WERI-Rb-1 (cell line): ENCODE measurements around the gene ZFP69.

ENCODE experiments used
- DNase-seq: peaks from one replicate; pipeline ENCODE4 v3.0.0-alpha.2; 2020
- H3K27ac ChIP-seq: fragments of 250-450 bp; sonication (Bioruptor Pico); 2 replicates; pipeline ENCODE4 v1.5.1; 2020; ENCODE audit warnings: mild to moderate bottlenecking, moderate library complexity
- H3K27me3 ChIP-seq: fragments of 250-450 bp; sonication (Bioruptor Pico); 2 replicates; pipeline ENCODE4 v1.5.1; 2021; ENCODE audit warnings: mild to moderate bottlenecking, low read depth, moderate library complexity; ENCODE audit not compliant: insufficient read depth, severe bottlenecking
- H3K36me3 ChIP-seq: fragments of 250-450 bp; sonication (Bioruptor Pico); 2 replicates; pipeline ENCODE4 v1.5.1; 2020; ENCODE audit warnings: mild to moderate bottlenecking, moderate library complexity
- H3K4me3 ChIP-seq: 2 replicates; pipeline ENCODE4 v1.5.1; 2011; ENCODE audit warnings: low read depth, mild to moderate bottlenecking, control low read depth, low read length
- H3K9me3 ChIP-seq: fragments of 250-450 bp; sonication (Bioruptor Pico); 2 replicates; pipeline ENCODE4 v1.5.1; 2021; ENCODE audit warnings: mild to moderate bottlenecking, moderate library complexity; ENCODE audit not compliant: severe bottlenecking
- TF ChIP-seq, protein P1 (sequence below): IDR thresholded peaks from 2 replicates; pipeline ENCODE4 v1.5.1; 2011; ENCODE audit warnings: low read depth, mild to moderate bottlenecking, control low read depth, inconsistent platforms, low read length

The ZFP69 gene

DNA sequence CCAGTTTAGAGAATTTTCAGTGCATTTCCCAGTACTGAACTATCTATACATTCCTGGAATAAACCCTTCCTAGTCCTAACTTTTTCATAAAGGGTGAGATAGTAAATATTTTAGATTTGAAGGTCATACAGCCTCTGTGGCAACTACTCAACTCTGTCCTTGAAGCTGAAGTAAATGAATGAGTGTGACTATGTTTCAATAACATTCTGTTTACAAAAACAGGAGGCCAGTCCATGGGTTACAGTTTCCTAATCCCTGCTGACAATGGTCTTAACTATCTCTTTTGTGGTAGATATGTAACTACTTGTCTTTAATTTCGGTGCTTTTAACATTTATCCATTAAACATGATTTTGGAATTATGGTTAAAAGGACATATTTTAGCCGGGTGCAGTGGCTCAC, 58.6 kb downstream of the ZFP69 start:
- H3K27me3 ChIP-seq: no peaks in the 10 kb centered on the region
- no peaks in the 10 kb centered on the region for H3K36me3 ChIP-seq
- no peak for DNase-seq
- H3K9me3 ChIP-seq: no peaks in the 10 kb centered on the region
- H3K27ac ChIP-seq: no peak overlapping the region
- no peak overlapping the region for H3K4me3 ChIP-seq
- TF ChIP-seq, protein P1, sequence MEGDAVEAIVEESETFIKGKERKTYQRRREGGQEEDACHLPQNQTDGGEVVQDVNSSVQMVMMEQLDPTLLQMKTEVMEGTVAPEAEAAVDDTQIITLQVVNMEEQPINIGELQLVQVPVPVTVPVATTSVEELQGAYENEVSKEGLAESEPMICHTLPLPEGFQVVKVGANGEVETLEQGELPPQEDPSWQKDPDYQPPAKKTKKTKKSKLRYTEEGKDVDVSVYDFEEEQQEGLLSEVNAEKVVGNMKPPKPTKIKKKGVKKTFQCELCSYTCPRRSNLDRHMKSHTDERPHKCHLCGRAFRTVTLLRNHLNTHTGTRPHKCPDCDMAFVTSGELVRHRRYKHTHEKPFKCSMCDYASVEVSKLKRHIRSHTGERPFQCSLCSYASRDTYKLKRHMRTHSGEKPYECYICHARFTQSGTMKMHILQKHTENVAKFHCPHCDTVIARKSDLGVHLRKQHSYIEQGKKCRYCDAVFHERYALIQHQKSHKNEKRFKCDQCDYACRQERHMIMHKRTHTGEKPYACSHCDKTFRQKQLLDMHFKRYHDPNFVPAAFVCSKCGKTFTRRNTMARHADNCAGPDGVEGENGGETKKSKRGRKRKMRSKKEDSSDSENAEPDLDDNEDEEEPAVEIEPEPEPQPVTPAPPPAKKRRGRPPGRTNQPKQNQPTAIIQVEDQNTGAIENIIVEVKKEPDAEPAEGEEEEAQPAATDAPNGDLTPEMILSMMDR: no peak

DNA sequence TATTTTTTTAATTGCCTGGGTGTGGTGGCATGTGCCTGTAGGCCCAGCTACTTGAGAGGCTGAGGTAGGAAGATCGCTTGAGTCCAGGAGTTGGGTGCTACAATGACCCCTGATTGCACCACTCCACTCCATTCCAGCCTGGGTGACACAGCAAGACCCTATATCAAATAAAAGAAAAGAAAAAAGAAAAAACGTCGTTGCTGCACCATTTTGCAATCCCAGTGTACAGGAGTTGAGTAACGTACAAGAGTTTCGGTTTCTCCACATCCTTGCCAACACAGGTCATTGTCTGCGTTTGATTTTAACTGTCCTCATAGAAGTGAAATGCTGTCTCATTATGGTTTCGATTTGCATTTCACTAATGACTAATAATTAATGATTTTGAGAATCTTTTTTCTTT, 62.2 kb downstream of the ZFP69 start:
- Histone ChIP-seq H3K4me3 (no peak overlapping the region), H3K27ac (no peak overlapping the region), H3K9me3 (no peaks in the 10 kb centered on the region), H3K36me3 (no peaks in the 10 kb centered on the region; the same call in 1 of the 2 replicates), H3K27me3 (no peaks in the 10 kb centered on the region)
- DNase-seq: no peak
- TF ChIP-seq, protein P1: no peak
